Measurements from ENCODE around the gene SLC15A1.

GRCh38 chr13:98738993-98739392, 13.5 kb downstream of the SLC15A1 start:
- TF ChIP-seq POLR2A (IDR thresholded peaks at IDR 0.05) (no peak), CTCF (IDR thresholded peaks at IDR 0.05) (no peak)

Data from heart left ventricle (tissue), 13 donors.